ENCODE data around the gene KREMEN1. TPM values are rescaled to one million over a fixed set of nuclear protein-coding genes. Genes with fewer than 3 reads are reported as not detected.

KREMEN1 gene
- total and polyA plus RNA-seq, 4 donors, result 8.8 to 27.5 (median 20.1) TPM

- Histone ChIP-seq H3K4me1 (ENCODE audit: control insufficient read depth in 5 of 5, insufficient read depth in 5 of 5, low read length in 5 of 5) (peaks cover 0 to 35% (median 15%) of the 10 kb centered on the region in 5 donors), H3K27me3 (ENCODE audit: control insufficient read depth in 3 of 3, insufficient read depth in 3 of 3, low read length in 2 of 3) (no peaks in the 10 kb centered on the region), H3K9ac (ENCODE audit: insufficient read depth in 1 of 2, low read length in 2 of 2) (no peak overlapping the region), H3K27ac (ENCODE audit: low read depth in 1 of 2, low read length in 1 of 2) (no peak overlapping the region), H3K4me3 (no peak overlapping the region), H3K36me3 (ENCODE audit: control insufficient read depth in 4 of 4, insufficient read depth in 4 of 4, low read length in 4 of 4) (peaks cover 0 to 7% (median 0%) of the 10 kb centered on the region in 4 donors), H3K9me3 (ENCODE audit: control insufficient read depth in 4 of 4, insufficient read depth in 3 of 4, low read length in 3 of 4) (no peaks in the 10 kb centered on the region)
- ATAC-seq (ENCODE audit: insufficient read depth, low FRiP score) (no peak), DNase-seq (no peak)
- TF ChIP-seq CTCF (IDR thresholded peaks at IDR 0.05; ENCODE audit: control extremely low read depth, extremely low read depth), result no peak
- WGBS, 2 donors, result 89 to 92% methylated on average over 11 of the region's 11 CpGs
These were observed 138.2 kb downstream of the KREMEN1 start for GRCh38 chr22:29211066-29211465.

DNA sequence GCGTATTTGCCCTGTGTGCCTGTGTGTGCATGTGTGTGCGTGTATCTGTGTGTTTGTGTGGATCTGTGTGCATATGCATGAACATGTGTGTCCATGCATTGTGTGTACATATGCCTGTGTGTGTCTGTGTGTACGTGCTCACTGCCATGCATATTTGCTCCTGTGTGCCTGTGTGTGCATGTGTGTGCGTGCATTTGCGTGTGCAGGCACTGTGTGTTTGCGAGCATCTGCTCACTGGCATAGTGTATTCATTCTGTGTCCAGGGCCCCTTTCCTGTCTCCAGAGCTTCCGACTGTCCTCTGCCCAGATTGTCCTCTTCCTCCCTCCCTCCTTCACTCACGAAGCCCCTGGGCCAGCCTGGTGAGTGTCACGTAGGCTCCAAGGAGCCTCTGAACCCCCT lies 138.6 kb downstream of the KREMEN1 start:
- Histone ChIP-seq H3K4me3 (no peak overlapping the region), H3K4me1 (ENCODE audit: control insufficient read depth in 5 of 5, insufficient read depth in 5 of 5, low read length in 5 of 5) (peaks cover 0 to 31% (median 15%) of the 10 kb centered on the region in 5 donors), H3K27ac (ENCODE audit: low read depth in 1 of 2, low read length in 1 of 2) (no peak overlapping the region), H3K27me3 (ENCODE audit: control insufficient read depth in 3 of 3, insufficient read depth in 3 of 3, low read length in 2 of 3) (no peaks in the 10 kb centered on the region), H3K36me3 (ENCODE audit: control insufficient read depth in 4 of 4, insufficient read depth in 4 of 4, low read length in 4 of 4) (peaks cover 0 to 7% (median 0%) of the 10 kb centered on the region in 4 donors), H3K9ac (ENCODE audit: insufficient read depth in 1 of 2, low read length in 2 of 2) (no peak overlapping the region), H3K9me3 (ENCODE audit: control insufficient read depth in 4 of 4, insufficient read depth in 3 of 4, low read length in 3 of 4) (no peaks in the 10 kb centered on the region)
- no peak for ATAC-seq (ENCODE audit: insufficient read depth, low FRiP score)
- no peak for DNase-seq
- 91 to 92% methylated on average over 9 of the region's 9 CpGs for WGBS, 2 donors
- TF ChIP-seq CTCF (IDR thresholded peaks at IDR 0.05; ENCODE audit: control extremely low read depth, extremely low read depth), result no peak

DNA sequence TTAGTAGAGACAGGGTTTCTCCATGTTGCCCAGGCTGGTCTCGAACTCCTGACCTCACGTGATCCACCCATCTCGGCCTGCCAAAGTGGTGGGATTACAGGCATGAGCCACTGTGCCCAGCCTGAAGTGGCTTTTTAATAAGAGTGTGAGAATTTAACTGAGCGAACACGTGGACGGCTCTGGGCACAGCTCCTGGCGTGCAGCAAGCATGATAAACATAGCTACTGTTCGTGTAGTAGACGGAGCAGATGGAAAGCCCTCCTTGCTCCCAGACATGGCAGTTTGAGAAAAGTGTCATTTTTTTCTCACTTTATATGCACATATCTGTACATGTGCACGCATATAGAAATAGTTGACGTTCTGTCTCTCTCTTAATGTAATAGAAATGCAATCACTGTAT lies 139.9 kb downstream of the KREMEN1 start:
- no peak for DNase-seq
- WGBS, 2 donors, result 86 to 93% methylated on average over 11 of the region's 11 CpGs
- no peak for TF ChIP-seq CTCF (IDR thresholded peaks at IDR 0.05; ENCODE audit: control extremely low read depth, extremely low read depth)

DNA sequence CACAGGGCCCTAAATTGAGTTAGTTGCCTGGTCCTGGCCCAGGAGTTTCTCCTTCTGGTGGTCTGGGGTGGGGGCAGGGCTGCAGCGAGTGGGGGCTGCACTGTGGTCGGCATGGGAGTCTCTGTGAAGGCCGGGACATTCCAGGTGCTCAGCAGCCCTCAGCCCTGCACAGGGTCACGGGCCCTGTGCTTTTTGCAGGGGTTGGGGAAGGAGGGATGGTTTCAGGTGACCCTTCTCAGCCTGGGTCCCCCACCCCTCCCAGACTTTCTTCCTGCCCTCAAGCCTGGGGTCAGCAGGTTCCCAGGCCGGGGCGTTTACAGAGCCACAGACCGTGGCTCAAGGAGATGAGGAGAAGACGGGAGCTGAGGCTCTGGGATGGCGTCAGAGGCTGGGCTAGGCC lies 140.7 kb downstream of the KREMEN1 start:
- DNase-seq, result no peak
- no peak overlapping the region for H3K27ac ChIP-seq (ENCODE audit: low read depth in 1 of 2, low read length in 1 of 2)

More for the DNA sequence above, 139.9 kb downstream of the KREMEN1 start:
- Histone ChIP-seq H3K9me3 (ENCODE audit: control insufficient read depth in 4 of 4, insufficient read depth in 3 of 4, low read length in 3 of 4) (no peaks in the 10 kb centered on the region), H3K9ac (ENCODE audit: insufficient read depth in 1 of 2, low read length in 2 of 2) (no peak overlapping the region), H3K27ac (ENCODE audit: low read depth in 1 of 2, low read length in 1 of 2) (no peak overlapping the region), H3K27me3 (ENCODE audit: control insufficient read depth in 3 of 3, insufficient read depth in 3 of 3, low read length in 2 of 3) (no peaks in the 10 kb centered on the region), H3K4me1 (ENCODE audit: control insufficient read depth in 5 of 5, insufficient read depth in 5 of 5, low read length in 5 of 5) (peaks cover 0 to 21% (median 8%) of the 10 kb centered on the region in 5 donors), H3K4me3 (no peak overlapping the region), H3K36me3 (ENCODE audit: control insufficient read depth in 4 of 4, insufficient read depth in 4 of 4, low read length in 4 of 4) (peaks cover 0 to 7% (median 2%) of the 10 kb centered on the region in 4 donors)
- ATAC-seq (ENCODE audit: insufficient read depth, low FRiP score), result no peak

More for the DNA sequence above, 140.7 kb downstream of the KREMEN1 start:
- 86 to 96% methylated on average over 9 of the region's 9 CpGs for WGBS, 2 donors
- no peak overlapping the region for H3K4me3 ChIP-seq
- no peak for TF ChIP-seq CTCF (IDR thresholded peaks at IDR 0.05; ENCODE audit: control extremely low read depth, extremely low read depth)
- peaks cover 0 to 14% (median 6%) of the 10 kb centered on the region in 5 donors for H3K4me1 ChIP-seq (ENCODE audit: control insufficient read depth in 5 of 5, insufficient read depth in 5 of 5, low read length in 5 of 5)
- no peaks in the 10 kb centered on the region for H3K9me3 ChIP-seq (ENCODE audit: control insufficient read depth in 4 of 4, insufficient read depth in 3 of 4, low read length in 3 of 4)
- no peak overlapping the region for H3K9ac ChIP-seq (ENCODE audit: insufficient read depth in 1 of 2, low read length in 2 of 2)
- ATAC-seq (ENCODE audit: insufficient read depth, low FRiP score), result no peak
- peaks cover 0 to 11% (median 3%) of the 10 kb centered on the region in 4 donors for H3K36me3 ChIP-seq (ENCODE audit: control insufficient read depth in 4 of 4, insufficient read depth in 4 of 4, low read length in 4 of 4)
- no peaks in the 10 kb centered on the region for H3K27me3 ChIP-seq (ENCODE audit: control insufficient read depth in 3 of 3, insufficient read depth in 3 of 3, low read length in 2 of 3)

All from lung (tissue), 12 donors.